HCT116 (cell line): ENCODE data around the gene BABAM2. TPM values are rescaled to one million over a fixed set of nuclear protein-coding genes. Genes with fewer than 3 reads are reported as not detected.

Experiments used
- ATAC-seq: fragments of 200-7000 bp; cut with Tn5 transposase; 2 replicates; pipeline ENCODE4 v1.9.1; 2020; ENCODE audit warnings: mild to moderate bottlenecking, moderate library complexity
- BruUV-seq: library from RNA; stranded (reverse); fragments of 400-500 nt; replicated peaks from 2 replicates; lab custom pipeline; 2021; lab: Mats Ljungman, UMichigan
- CTCF ChIA-PET: fragments of 300-600 bp; sonication (Branson Sonifier 250); formaldehyde crosslinking; loops from one replicate; lab custom pipeline; 2021; ENCODE audit warnings: antibody characterized with exemption; lab: Charles Lee
- POLR2A ChIA-PET: fragments of 300-600, 350-600 bp; sonication (Branson Sonifier 250); formaldehyde crosslinking; loops from one replicate; lab custom pipeline; 2021; ENCODE audit warnings: antibody characterized with exemption; lab: Charles Lee
- RAD21 ChIA-PET, 2 experiments: fragments of 300-600 bp; sonication (Branson Sonifier 250); formaldehyde crosslinking; loops; one replicate each; lab custom pipeline; 2023; ENCODE audit warnings: low total read pairs in 2 of 2; ENCODE audit not compliant: uncharacterized antibody in 2 of 2, unreplicated experiment in 2 of 2, low non-redundant PET in 1 of 2; lab: Charles Lee
- DNase-seq: peaks from one replicate; pipeline ENCODE4 v3.0.0-alpha.2; 2010; ENCODE audit warnings: low read depth, low spot score
- H2AFZ ChIP-seq: fragments of 200-600 bp; shearing (Covaris generic), sonication (generic); 2 replicates; pipeline ENCODE4 v1.6.1; 2017; ENCODE audit warnings: low read depth, mixed run types, mixed read lengths, antibody characterized with exemption, low read length; ENCODE audit not compliant: poor library complexity, severe bottlenecking
- H3K27ac ChIP-seq: 2 replicates; pipeline ENCODE4 v1.5.1; 2012; ENCODE audit warnings: low read depth, low read length
- H3K27me3 ChIP-seq: fragments of 200-600 bp; sonication (generic); 2 replicates; pipeline ENCODE4 v1.6.1; 2016; ENCODE audit warnings: mixed run types, low read length, mixed read lengths; ENCODE audit not compliant: insufficient read depth
- H3K36me3 ChIP-seq, 2 experiments: fragments of 200-500 bp in 1 of 2; fragments of 200-600 bp in 1 of 2; sonication (Bioruptor generic) in 1 of 2; sonication (generic) in 1 of 2; 2 replicates each; pipeline versions ENCODE4 v1.5.1 to v1.6.1; 2014 to 2016; ENCODE audit warnings: low read length in 2 of 2, inconsistent platforms in 1 of 2, mixed read lengths in 1 of 2, mixed run types in 1 of 2; ENCODE audit not compliant: insufficient read depth in 2 of 2, control insufficient read depth in 1 of 2
- H3K4me1 ChIP-seq, 2 experiments: fragments of 200-600 bp in 1 of 2; sonication (generic) in 1 of 2; 2 replicates each; pipeline versions ENCODE4 v1.5.1 to v1.6.1; 2012 to 2017; ENCODE audit warnings: low read length in 2 of 2, inconsistent platforms in 1 of 2, mild to moderate bottlenecking in 1 of 2, mixed read lengths in 1 of 2, mixed run types in 1 of 2, moderate library complexity in 1 of 2; ENCODE audit not compliant: insufficient read depth in 2 of 2, control insufficient read depth in 1 of 2
- H3K4me2 ChIP-seq: fragments of 200-600 bp; sonication (generic); 2 replicates; pipeline ENCODE4 v1.6.1; 2017; ENCODE audit warnings: mixed run types, low read length, mixed read lengths
- H3K4me3 ChIP-seq, 2 experiments: fragments of 200-600 bp in 1 of 2; sonication (generic) in 1 of 2; replicated peaks in 1 of 2; 2 replicates each; pipeline ENCODE4 v1.5.1; 2011 to 2016; ENCODE audit warnings: low read length in 2 of 2, control low read depth in 1 of 2, low read depth in 1 of 2, mild to moderate bottlenecking in 1 of 2, mixed read lengths in 1 of 2, mixed run types in 1 of 2
- H3K79me2 ChIP-seq: fragments of 200-600 bp; sonication (generic); 2 replicates; pipeline ENCODE4 v1.6.1; 2017; ENCODE audit warnings: mild to moderate bottlenecking, mixed run types, low read length, moderate library complexity, mixed read lengths; ENCODE audit not compliant: insufficient read depth
- H3K9ac ChIP-seq: fragments of 200-600 bp; sonication (generic); 2 replicates; pipeline ENCODE4 v1.6.1; 2016; ENCODE audit warnings: low read length, mixed read lengths
- H3K9me2 ChIP-seq: fragments of 200-600 bp; sonication (generic), shearing (Covaris generic); 2 replicates; pipeline ENCODE4 v1.6.1; 2017; ENCODE audit warnings: mixed run types, mild to moderate bottlenecking, moderate library complexity; ENCODE audit not compliant: insufficient read depth
- H3K9me3 ChIP-seq, 2 experiments: fragments of 200-500 bp in 1 of 2; fragments of 200-600 bp in 1 of 2; sonication (Bioruptor generic) in 1 of 2; sonication (generic) in 1 of 2; 2 replicates each; pipeline ENCODE4 v1.6.1; 2014 to 2017; ENCODE audit warnings: low read length in 2 of 2, mixed read lengths in 2 of 2, inconsistent platforms in 1 of 2, low read depth in 1 of 2, mild to moderate bottlenecking in 1 of 2, mixed run types in 1 of 2, moderate library complexity in 1 of 2; ENCODE audit not compliant: control insufficient read depth in 1 of 2, insufficient read depth in 1 of 2
- H4K20me1 ChIP-seq: fragments of 200-600 bp; sonication (generic), shearing (Covaris generic); 2 replicates; pipeline ENCODE4 v1.6.1; 2017; ENCODE audit warnings: mixed run types, mild to moderate bottlenecking, moderate library complexity; ENCODE audit not compliant: insufficient read depth
- RAD21 ChIP-seq: IDR thresholded peaks from 2 replicates; pipeline ENCODE4 v1.6.1; 2012; ENCODE audit warnings: low read depth, mild to moderate bottlenecking
- ZFX ChIP-seq: fragments of 450-650 bp; IDR thresholded peaks from 2 replicates; pipeline ENCODE4 v1.6.1; 2017
- ZNF274 ChIP-seq: fragments of 200-500 bp; sonication (Bioruptor generic); IDR thresholded peaks from 2 replicates; pipeline ENCODE4 v1.6.1; 2014; ENCODE audit warnings: mild to moderate bottlenecking, low read depth, low read length, inconsistent platforms
- intact Hi-C: fragments of 100-400 bp; cut with micrococcal nuclease; formaldehyde crosslinking; loops from 2 replicates; pipeline ENCODE4 v1.10.0; 2022
- total RNA-seq: library from RNA; stranded (reverse); gene quantifications from one replicate; pipeline ENCODE4 v1.2.1, GENCODE V29; 2021; ENCODE audit not compliant: unreplicated experiment
- TF ChIP-seq, protein P1 (sequence below): IDR thresholded peaks from 2 replicates; pipeline ENCODE4 v1.6.1; 2012; ENCODE audit warnings: low read depth
- TF ChIP-seq, protein P2 (sequence below): IDR thresholded peaks from 2 replicates; pipeline ENCODE4 v1.6.1; 2011; ENCODE audit warnings: mild to moderate bottlenecking, low read length, moderate library complexity; ENCODE audit not compliant: insufficient replicate concordance; ENCODE audit errors: extremely low read depth

Gene BABAM2
- total RNA-seq, 1 experiment from 2014 or later = 23.8 TPM

DNA sequence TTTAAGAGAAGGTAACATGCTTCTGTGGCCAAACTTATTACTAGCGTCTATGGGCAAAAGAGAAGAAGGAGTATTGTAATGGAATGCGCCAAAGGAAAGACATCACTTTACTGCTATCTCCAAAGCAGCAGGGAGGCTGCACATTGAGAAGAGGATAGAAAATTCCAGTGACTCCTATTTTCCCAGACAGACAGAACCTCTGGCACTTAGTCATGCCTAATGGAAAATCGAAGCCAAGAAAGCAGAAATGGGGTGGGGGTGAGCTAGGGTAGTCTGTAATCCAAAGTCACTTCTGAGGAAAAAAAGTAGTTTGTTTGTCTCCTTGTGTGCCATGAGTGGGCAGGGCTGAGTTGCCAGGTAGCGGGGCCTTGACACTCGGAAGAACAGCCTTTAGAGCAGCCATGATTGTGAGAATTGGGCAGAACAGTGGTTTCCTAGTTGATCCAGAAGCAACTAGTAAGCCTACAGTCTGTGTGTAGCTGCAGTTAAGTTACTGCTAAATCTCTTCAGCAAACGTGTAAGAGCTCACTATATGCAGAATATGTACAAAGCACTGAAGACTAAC lies 422.8 kb downstream of the BABAM2 start (continued):
- TF ChIP-seq, protein P1, sequence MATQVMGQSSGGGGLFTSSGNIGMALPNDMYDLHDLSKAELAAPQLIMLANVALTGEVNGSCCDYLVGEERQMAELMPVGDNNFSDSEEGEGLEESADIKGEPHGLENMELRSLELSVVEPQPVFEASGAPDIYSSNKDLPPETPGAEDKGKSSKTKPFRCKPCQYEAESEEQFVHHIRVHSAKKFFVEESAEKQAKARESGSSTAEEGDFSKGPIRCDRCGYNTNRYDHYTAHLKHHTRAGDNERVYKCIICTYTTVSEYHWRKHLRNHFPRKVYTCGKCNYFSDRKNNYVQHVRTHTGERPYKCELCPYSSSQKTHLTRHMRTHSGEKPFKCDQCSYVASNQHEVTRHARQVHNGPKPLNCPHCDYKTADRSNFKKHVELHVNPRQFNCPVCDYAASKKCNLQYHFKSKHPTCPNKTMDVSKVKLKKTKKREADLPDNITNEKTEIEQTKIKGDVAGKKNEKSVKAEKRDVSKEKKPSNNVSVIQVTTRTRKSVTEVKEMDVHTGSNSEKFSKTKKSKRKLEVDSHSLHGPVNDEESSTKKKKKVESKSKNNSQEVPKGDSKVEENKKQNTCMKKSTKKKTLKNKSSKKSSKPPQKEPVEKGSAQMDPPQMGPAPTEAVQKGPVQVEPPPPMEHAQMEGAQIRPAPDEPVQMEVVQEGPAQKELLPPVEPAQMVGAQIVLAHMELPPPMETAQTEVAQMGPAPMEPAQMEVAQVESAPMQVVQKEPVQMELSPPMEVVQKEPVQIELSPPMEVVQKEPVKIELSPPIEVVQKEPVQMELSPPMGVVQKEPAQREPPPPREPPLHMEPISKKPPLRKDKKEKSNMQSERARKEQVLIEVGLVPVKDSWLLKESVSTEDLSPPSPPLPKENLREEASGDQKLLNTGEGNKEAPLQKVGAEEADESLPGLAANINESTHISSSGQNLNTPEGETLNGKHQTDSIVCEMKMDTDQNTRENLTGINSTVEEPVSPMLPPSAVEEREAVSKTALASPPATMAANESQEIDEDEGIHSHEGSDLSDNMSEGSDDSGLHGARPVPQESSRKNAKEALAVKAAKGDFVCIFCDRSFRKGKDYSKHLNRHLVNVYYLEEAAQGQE = no peak
- TF ChIP-seq ZNF274 = no peak

DNA sequence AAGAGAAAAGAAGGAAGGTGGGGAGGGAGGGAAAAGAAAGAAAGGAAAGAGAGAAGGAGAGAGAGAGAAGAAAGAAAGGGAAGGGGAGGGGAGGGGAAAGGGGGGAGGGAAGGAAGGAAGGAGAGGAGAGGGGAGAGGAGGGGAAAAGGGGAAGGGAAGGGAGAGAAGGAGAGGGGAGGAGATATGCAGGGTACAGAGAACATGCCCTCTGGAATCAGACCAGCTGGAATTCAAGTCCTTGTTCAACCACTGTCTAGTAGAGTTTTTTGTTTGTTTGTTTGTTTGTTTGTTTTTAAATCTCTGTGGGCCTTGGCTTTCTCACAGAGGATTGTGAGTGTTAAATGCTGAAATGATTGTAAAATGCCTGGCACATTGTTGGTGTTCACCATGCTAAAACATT lies 424.4 kb downstream of the BABAM2 start:
- RAD21 ChIA-PET = no interaction called here
- ATAC-seq (no peak), DNase-seq (no peak)
- Histone ChIP-seq H3K4me2 (no peak overlapping the region), H3K9ac (no peak overlapping the region), H3K36me3 (no peaks in the 10 kb centered on the region), H3K79me2 (no peaks in the 10 kb centered on the region), H3K4me1 (no peaks in the 10 kb centered on the region), H3K27ac (no peak overlapping the region), H2AFZ (no peak overlapping the region), H3K27me3 (no peaks in the 10 kb centered on the region), H4K20me1 (no peaks in the 10 kb centered on the region), H3K9me3 (no peaks in the 10 kb centered on the region), H3K9me2 (no peaks in the 10 kb centered on the region), H3K4me3 (no peak overlapping the region)
- POLR2A ChIA-PET = no interaction called here
- no TSS peak for BruUV-seq
- CTCF ChIA-PET = interaction anchor here (1.5 kb wide), 1 partner anchor 11 kb away, joined by 3 read pairs; no protein-coding TSS in a partner anchor
- intact Hi-C loops = no loop called here
- TF ChIP-seq ZNF274 = no peak
- TF ChIP-seq, protein P2, sequence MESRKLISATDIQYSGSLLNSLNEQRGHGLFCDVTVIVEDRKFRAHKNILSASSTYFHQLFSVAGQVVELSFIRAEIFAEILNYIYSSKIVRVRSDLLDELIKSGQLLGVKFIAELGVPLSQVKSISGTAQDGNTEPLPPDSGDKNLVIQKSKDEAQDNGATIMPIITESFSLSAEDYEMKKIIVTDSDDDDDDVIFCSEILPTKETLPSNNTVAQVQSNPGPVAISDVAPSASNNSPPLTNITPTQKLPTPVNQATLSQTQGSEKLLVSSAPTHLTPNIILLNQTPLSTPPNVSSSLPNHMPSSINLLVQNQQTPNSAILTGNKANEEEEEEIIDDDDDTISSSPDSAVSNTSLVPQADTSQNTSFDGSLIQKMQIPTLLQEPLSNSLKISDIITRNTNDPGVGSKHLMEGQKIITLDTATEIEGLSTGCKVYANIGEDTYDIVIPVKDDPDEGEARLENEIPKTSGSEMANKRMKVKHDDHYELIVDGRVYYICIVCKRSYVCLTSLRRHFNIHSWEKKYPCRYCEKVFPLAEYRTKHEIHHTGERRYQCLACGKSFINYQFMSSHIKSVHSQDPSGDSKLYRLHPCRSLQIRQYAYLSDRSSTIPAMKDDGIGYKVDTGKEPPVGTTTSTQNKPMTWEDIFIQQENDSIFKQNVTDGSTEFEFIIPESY = no peak
- TF ChIP-seq RAD21 = no peak
- no peak for TF ChIP-seq ZFX
